CD4-positive, alpha-beta T cell treated with Interferon alpha-2 for 1 hour (primary cell): ENCODE results near the gene DTNA.
"Not testable (repeated sequence)": the region's sequence is repeated elsewhere in the genome, so short reads cannot be mapped to it uniquely, and the experiment has no call there.

Experiments
- DNase-seq, 2 donors: peaks; one replicate each; pipeline ENCODE4 v3.0.0-alpha.2; 2020 to 2022

DTNA gene

GRCh38 chr18:34726286-34727004, 16.3 kb downstream of the DTNA start:
- DNase-seq: no peak

- no peak for DNase-seq
Measured at GRCh38 chr18:34729264-34729663, 19.2 kb downstream of the DTNA start.

- DNase-seq: no peak
Measured at GRCh38 chr18:34729740-34730355, 19.8 kb downstream of the DTNA start.

- DNase-seq: no peak
Measured at GRCh38 chr18:34730774-34731173, 20.7 kb downstream of the DTNA start.

GRCh38 chr18:34734056-34734455, 24.0 kb downstream of the DTNA start:
- no peak for DNase-seq

- not testable (repeated sequence) for DNase-seq
Measured at GRCh38 chr18:34734526-34734925, 24.4 kb downstream of the DTNA start.

- no peak for DNase-seq
Measured at GRCh38 chr18:34738175-34738894, 28.2 kb downstream of the DTNA start.

- DNase-seq: no peak
Measured at GRCh38 chr18:34740101-34740500, 30.0 kb downstream of the DTNA start.

GRCh38 chr18:34740724-34741123, 30.6 kb downstream of the DTNA start:
- DNase-seq: no peak

- no peak for DNase-seq
Measured at GRCh38 chr18:34741401-34741800, 31.3 kb downstream of the DTNA start.

- DNase-seq: no peak
Measured at GRCh38 chr18:34742891-34743341, 32.8 kb downstream of the DTNA start.

GRCh38 chr18:34744569-34744968, 34.5 kb downstream of the DTNA start:
- DNase-seq: no peak

GRCh38 chr18:34746614-34747013, 36.5 kb downstream of the DTNA start:
- DNase-seq: no peak

GRCh38 chr18:34749721-34750120, 39.6 kb downstream of the DTNA start:
- DNase-seq: no peak

- no peak for DNase-seq
Measured at GRCh38 chr18:34752056-34752455, 42.0 kb downstream of the DTNA start.

GRCh38 chr18:34754300-34754699, 44.2 kb downstream of the DTNA start:
- DNase-seq: no peak

GRCh38 chr18:34757666-34758065, 47.6 kb downstream of the DTNA start:
- DNase-seq: no peak

- DNase-seq: no peak
Measured at GRCh38 chr18:34758378-34758948, 48.4 kb downstream of the DTNA start.

- no peak for DNase-seq
Measured at GRCh38 chr18:34760444-34760843, 50.3 kb downstream of the DTNA start.

- DNase-seq: no peak
Measured at GRCh38 chr18:34764451-34764850, 54.4 kb downstream of the DTNA start.

GRCh38 chr18:34767601-34768027, 57.5 kb downstream of the DTNA start:
- no peak for DNase-seq

GRCh38 chr18:34771958-34772357, 61.9 kb downstream of the DTNA start:
- DNase-seq: no peak

GRCh38 chr18:34772887-34773286, 62.8 kb downstream of the DTNA start:
- DNase-seq: no peak

GRCh38 chr18:34773378-34773777, 63.3 kb downstream of the DTNA start:
- DNase-seq: no peak
